GM11168 (cell line): ENCODE data around the gene ANO8.

Experiments used
- in situ Hi-C: fragments of 300-500 bp; cut with MboI; formaldehyde crosslinking; loops from one replicate; pipeline ENCODE4 v1.12.0; 2022; ENCODE audit warnings: low sequenced_read_pairs; ENCODE audit not compliant: unreplicated experiment

ANO8 gene

DNA sequence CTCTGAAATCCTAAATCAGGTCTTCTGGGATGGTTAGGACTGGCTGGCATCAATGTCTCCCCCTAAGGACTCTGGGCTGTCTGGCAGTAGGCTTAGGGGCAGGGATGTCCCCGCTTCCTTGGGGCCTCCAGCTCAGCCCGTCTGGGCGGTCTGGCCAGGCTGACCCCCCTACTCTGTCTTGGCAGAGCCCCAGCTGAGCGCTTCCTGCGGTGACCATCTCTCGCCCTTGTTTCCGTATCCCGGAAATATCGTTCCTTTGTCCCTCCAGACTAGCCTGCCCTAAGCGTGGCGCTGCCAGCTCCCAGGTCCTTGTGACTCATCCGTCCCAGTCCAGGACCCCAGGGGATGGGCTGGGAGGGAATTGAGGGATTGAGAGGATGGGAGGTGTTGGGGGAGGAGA is 14.0 kb upstream of the ANO8 start:
- in situ Hi-C loops, result loop anchor here (5.0 kb wide), 1 partner anchor 39 kb away; no protein-coding TSS in a partner anchor

DNA sequence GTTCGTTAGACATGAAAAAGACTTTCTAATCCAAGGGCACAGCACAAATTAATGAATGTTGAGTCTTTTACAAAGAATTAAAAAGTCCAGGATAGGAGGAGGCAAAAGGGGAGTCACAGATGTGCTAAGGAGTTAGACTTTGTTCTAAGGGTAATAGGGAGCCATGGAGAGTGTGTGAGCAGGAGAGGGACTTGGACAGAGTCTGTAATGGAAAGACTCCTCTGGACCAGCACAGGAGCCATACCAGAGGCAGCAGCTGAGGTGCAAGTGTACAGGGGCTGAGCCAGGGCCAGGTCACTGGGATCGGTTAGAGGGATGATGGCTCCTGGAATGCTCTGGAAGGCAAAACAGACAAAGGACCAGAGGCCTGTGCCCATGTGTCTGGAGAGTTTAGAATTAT is 13.2 kb upstream of the ANO8 start:
- in situ Hi-C loops, result loop anchor here (5.0 kb wide), 1 partner anchor 39 kb away; no protein-coding TSS in a partner anchor

DNA sequence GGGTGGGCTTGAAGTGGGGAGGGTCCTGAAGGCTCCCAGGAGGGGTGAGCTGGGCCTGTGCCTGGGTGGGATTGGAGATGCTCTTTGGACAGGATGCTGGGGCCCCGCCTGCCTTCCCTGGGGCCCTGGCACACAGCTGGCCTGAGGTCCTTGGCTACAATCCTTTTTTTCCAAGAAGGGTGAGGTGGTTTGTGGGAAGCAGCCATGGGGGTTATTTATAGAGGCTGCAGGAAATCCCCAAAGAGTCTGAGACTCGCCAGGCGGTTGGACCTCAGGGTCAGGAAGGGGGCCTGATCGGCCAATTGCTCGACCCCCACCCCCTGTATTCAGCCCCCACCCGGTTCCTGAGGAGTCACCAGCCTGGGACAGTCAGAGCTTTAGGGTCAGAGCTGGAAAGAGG is 12.7 kb upstream of the ANO8 start:
- in situ Hi-C loops, result loop anchor here (5.0 kb wide), 1 partner anchor 40 kb away; no protein-coding TSS in a partner anchor

DNA sequence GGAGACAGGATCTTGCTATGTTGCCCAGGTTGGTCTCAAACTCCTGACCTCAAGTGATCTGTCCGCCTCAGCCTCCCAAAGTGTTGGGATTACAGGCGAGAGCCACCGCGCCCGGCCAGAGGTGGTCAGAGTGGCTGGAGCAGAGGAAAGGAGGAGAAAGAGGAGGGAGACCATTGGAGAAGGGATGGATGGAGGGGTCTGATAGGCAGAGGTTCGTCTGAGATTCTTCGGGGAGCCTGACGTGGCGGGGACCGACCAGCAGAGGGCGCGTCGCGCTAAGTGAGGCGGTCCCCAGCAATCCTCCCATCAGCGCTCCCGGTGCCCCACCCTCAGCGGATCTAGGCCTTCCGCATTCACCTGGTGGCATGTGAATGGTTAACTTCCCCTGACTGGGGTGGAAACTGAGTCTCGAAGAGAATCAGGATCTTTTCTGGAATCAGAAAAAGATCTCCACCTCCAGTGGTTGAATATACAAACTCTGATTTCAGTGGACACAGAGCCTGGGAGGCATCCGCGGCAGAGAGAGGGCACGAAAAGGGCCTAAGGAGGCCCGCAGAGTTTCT is 11.5 kb upstream of the ANO8 start:
- in situ Hi-C loops, result loop anchor here (5.0 kb wide), 1 partner anchor 41 kb away; no protein-coding TSS in a partner anchor

DNA sequence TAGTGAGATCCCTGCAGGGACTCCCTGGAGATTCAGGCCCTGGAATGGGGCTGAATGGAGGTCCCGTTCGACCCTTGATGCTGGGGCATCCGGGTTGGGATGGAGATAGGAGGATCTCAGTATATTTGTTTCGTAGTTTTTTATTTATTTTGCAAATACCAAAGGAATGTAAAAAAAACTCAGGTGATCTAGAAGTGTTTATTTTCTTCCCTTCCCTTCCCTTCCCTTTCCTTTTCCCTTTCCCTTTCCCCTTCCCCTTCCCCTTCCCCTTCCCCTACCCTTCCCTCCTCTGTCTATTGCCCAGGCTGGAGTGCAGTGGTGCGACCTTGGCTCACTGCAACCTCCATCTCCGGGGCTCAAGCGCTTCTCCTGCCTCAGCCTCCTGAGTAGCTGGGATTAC is 7.2 kb upstream of the ANO8 start:
- in situ Hi-C loops, result no loop called here

DNA sequence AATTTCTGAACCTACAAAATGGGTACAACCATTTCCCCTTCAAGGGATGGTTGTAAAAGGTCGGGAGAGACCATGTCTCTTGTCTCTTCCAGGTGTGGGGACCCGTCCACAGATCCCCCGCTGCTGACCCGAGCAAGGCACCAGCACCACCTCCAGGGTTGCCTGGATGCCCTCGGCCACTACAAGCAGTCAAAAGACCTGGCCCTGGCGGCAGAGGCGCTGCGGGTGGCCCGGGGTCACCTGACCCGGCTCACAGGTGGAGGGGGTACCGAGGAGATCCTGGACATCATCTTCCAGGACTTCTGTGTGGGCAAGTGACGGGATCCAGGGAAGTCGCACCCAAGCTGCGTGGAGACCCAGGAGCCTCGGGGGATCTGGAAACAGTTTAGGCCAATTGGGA is 6.7 kb upstream of the ANO8 start:
- in situ Hi-C loops, result no loop called here

DNA sequence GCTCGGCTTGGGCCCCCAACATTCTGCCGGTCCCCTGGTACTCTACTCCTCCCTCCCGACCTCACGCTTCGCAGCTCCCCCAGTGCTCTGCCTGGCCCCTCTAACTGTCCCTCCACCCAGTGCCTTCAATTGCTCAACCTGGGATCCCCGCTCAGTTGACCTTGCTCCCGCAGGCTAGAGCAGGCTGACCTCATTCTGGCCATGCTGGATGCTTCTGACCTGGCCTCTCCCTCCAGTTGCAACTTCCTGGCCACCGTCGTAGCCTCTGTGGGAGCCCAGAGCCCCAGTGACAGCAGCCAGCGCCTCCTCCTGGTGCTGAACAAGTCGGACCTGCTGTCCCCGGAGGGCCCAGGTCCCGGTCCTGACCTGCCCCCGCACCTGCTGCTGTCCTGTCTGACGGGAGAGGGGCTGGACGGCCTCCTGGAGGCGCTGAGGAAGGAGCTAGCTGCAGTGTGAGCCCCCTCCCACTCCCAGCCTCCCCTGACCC is 6.3 kb upstream of the ANO8 start:
- in situ Hi-C loops, result no loop called here

DNA sequence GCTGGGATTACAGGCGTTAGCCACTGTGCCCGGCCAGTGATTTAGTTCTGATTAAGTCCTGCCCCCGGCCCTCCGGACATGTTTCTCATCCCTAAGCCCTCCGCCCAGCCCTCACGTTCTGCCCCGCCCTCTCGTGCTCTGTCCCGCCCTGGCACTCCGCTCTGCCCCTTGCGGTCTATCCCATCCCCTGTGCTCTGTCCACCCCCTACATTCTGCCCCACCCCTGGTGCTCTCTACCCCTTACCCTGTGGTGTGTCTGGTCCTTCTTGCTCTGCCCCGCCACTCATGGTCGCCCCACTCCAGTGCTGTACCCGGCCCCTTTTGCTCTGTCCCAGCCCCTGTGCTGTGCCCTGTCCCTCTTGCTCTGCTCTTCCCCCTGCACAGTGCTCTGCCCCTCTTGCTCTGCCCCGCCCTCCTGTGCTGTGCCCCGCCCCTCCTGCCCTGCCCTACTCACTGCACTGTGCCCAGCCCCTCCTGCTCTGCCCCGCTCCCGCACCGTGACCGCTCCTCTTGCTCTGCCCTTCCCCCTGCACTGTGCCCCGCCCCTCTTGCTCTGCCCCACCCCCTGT is 5.7 kb upstream of the ANO8 start:
- in situ Hi-C loops, result no loop called here

DNA sequence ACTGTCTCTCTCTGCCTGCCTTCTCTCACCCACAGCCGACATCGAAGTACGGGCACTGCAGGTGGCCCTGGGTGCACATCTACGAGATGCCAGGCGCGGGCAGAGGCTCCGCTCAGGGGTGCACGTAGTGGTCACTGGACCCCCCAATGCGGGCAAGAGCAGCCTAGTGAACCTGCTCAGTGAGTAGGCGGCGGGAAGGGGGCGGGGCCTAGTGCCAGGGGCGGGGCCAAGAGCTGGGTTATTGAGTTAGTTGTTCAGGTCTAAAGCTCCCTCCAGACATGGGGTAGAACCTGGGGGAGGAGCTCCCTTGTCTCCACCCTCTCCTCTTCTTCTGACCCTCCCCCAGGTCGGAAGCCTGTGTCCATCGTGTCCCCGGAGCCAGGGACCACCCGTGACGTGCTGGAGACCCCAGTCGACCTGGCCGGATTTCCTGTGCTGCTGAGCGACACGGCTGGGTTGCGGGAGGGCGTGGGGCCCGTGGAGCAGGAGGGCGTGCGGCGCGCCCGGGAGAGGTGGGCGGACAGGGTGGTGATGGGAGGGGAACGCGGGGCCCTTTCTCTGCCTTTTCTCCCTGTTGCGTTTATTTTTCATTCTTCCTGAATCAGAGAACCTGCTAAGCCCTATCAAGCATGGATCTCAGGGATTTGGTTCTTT is 4.6 kb upstream of the ANO8 start:
- in situ Hi-C loops, result no loop called here

DNA sequence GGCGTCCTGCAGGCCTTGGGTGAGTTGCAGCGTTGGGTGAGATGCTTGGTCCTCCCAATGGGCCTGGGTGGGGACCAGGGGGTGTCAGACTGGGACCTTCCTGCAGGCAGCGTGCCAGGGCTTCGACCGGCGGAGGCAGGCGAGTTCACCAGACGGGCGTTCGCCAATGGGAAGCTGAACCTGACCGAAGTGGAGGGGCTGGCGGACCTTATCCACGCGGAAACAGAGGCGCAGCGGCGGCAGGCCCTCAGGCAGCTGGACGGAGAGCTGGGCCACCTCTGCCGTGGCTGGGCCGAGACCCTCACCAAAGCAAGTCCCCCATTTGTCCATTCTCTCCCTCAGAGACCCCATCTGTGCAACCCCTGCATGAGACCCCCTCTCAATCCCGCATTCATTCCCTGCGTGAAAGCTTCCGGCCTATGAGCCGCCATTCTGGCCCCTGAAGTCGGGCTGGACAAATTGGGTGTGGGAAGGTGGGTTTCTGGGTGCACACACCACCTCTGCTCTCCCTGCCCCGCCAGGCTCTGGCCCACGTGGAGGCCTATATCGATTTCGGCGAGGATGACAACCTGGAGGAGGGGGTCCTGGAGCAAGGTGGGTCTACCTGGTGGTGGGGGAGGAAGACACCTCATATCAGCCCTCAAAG is 3.9 kb upstream of the ANO8 start:
- in situ Hi-C loops, result no loop called here

DNA sequence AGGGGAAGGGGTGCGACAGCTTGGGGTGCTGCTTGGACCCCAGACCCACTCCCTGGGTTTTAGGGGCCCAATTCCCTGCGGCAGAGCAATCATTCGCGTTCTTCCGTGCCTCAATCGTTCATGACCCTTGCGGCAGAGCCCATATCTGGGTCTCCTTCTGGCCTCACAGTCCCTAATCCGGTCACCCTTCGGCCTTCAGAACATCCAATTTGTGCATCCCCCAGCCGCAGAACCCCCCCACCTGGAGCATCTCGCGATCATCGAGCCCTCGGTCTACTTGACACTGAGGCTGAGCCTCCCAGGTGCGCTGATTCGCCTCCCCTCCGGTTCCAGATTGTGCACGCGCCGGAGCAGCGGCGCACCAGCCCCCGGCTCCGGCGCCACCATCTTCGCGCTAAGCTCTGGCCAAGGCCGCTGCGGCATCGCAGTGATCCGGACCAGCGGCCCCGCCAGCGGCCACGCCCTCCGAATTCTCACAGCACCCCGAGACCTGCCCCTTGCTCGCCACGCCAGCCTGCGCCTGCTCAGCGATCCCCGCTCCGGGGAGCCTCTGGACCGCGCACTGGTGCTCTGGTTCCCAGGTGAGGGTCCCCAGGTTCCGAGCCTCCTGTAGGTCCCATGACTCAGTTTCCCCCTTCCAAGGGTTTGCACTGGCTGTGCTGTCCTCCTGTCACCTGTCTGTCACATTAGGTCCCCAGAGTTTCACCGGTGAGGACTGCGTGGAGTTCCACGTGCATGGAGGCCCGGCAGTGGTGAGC is 3.2 kb upstream of the ANO8 start:
- in situ Hi-C loops, result no loop called here

DNA sequence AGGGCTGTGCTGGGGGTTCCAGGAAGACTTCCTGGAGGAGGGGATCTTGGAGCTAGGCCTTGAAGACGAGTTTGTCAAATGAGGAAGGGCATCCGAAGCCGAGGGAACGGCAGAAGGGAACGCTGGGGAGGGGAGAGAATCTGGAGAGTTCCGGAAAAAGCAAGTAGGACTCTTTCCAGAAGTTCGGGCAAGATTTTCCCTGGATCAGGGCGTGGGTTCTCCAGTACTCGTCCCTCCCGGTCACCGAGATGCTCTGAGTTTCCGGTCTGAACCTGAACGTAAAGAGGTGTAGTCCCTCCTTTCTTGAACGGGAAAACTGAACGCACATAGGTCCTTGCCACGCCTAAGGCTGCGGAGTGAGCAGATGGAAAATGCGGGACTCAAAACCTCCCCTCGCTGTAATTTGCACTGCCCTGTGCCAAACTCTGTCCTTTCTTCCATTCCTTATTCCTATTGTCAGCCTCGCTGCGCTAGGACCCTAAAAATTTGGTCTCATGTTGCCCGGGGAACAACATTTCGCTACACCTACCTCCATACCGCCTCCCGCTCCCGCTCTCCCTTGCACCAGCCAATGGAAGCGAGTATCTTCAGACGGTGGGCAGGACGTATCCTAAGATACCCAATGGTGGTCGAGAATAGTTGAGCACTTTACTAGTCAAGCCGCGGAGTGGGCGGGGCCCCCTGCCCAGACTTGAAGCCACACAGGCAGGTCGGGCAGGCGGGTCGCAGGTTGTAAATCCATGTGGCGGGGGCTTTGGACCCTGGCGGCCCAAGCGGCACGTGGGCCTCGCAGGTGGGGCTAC is 2.4 kb upstream of the ANO8 start, which contains the start of gene GTPBP3:
Gene GTPBP3, plus strand, starts transcription at position 682 of the 803 bp plus-strand sequence. Its CDS starts 59 bp downstream, at position 741.
- in situ Hi-C loops, result no loop called here

DNA sequence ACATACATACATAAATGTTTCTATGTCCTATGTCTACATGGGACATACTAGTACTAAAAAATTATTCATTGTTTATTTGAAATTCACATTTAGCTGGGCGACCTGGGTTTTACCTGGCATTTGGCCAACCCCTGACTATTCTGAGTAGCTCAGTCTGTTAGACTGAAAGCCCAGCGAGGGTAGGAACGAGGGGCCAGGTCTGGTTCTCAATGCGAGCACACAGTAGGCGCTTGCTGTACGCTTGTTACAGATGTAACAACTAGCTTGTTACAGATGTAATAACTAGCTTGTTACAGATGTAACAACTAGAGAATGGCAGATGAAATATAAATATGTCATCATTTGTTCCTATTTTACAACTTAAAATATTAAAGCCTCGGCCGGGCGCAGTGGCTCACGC is 920 bp upstream of the ANO8 start:
- in situ Hi-C loops, result no loop called here

DNA sequence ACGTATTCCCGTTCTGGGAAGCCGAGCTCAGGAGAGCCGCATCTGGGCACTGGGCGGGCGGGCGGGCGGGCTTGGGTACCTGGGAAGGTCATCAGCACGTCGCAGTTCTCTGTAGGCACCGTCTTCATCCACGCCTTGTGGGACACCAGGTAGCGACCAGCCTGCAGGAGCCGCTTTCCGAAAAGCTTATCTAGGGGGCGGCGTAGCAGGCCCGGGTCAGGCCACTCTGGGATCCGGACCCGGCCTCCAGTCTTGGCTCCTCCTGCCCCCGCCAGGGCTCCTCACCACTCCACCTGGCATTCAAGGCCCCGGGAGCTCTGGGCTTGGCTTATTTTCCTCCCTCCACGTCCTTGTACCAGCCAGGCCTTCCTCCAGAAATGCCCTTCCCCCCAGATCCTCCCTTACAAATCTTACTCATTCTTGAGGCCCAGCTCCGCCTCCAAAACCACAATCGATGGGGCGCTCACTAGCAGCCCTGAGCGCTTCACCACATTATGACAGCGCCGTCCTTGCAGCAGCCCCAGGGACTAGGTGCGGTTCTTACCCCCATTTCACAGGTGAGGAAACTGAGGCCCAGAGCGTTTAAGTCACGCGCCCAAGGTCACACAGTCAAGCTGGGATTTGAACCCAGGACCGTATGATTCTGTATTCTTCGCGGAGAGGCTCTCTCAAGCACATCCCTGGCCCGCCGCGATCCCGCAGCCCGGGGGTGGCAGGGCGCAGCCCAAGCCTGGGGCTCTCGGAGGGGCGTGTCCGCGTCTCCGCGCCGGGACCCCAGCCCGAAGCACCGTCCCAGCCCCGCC is 843 bp downstream of the ANO8 start:
- in situ Hi-C loops, result no loop called here

DNA sequence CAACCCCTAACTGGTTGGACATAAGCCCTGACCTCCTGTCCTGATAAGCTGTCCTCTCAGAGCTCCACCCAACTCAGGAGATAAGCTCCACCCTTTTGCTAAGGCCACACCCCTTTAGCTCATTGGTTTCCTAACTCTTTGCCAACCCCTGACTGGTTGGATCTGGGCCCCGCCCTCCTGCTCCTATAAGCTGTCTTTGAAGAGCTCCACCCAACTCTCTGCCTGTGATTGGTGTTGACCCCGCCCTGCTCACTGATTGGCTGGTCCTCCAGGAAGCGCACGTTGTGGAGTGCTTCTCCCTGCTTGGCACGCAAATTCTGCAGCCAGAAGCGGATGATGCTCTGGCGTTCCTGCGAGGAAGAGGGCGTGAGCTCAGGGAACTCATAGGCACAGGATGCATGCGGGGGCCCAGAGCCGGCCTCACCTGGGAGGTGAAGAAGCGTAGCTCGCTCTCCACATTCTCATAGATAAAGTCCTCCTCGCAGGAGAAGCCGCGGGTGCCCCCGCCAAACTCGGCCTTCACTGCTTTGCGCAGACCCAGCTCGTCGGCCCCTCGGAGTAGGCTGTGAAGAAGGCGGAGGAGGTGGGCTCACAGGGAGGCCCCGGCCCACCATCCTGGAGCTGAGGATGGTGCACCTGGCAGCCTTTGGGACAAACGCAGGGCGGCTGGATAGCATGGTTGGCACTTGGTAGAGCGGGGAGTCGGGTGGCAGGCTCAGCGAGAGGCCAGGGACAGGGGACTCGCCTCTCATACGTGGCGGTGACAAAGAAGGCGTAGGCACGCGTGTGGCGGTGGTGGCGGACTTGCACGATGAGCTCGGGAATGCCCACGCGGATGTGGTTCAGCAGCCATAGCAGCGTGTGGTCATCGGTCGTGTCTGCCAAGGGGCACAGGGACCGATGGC is 1.7 kb downstream of the ANO8 start:
- in situ Hi-C loops, result no loop called here

DNA sequence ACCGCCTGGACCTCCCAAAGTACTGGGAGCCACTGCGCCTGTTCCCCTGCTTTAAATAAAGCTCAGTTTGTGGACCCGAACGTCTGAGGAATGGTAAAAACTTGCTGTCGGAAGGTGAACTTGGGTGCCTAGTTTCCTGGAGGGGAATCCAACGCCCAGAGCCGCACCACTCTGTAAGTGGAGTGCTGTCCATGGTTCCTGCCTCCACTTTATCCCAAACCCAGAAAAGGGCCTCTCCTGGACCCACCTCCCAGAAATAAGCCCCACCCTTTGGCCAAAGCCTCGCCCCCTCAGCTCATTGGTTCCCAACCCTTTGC is 2.3 kb downstream of the ANO8 start:
- in situ Hi-C loops, result no loop called here

DNA sequence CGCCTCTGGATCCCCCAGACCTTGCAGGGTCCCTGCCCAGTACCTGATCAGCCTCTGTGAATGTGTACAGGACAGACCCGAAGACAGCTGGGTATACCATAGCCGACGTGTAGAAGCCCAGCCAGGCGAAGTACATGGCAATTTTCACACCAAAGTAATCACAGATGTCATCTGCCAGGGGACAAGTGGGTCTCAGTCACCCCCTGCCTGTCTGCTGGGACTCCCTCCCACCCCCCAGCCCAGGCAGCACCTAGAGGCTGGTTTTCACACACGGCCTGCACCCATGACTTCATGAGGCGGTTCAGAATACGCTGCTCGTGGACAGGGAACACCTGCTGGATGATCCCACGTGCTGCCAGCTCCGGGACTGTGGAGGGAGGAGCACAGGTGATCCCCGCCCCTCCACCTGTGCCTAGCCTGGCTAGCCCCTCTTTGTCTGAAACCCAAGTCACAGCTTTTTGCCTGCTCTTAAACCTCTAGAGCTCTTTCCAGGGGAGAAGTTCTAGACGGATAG is 3.6 kb downstream of the ANO8 start:
- in situ Hi-C loops, result no loop called here
